ENCODE results near the gene ESPN. TPM values are rescaled to one million over a fixed set of nuclear protein-coding genes. Genes with fewer than 3 reads are reported as not detected.

Gene ESPN
- total RNA-seq, 1 donor from 2014 or later: 6.4 TPM

Small RNAs within 50 kb of the gene (small RNA-seq; reads per million reads assigned to genes)
- not detected for gene MIR4252 (ENCODE audit: low replicate concordance)

Other genes with a start within 250 kb of the ESPN start
- 1.4 TPM for gene CHD5, start 244.5 kb upstream of the ESPN start, total RNA-seq
- gene RPL22, start 225.2 kb upstream of the ESPN start, total RNA-seq: 261 TPM
- 7.6 TPM for gene RNF207, start 218.7 kb upstream of the ESPN start, total RNA-seq
- gene ICMT, start 188.8 kb upstream of the ESPN start, total RNA-seq: 32.3 TPM
- gene HES3, start 180.6 kb upstream of the ESPN start, total RNA-seq: not detected
- 17.4 TPM for gene GPR153, start 163.7 kb upstream of the ESPN start, total RNA-seq
- gene ACOT7, start 31.0 kb upstream of the ESPN start, total RNA-seq: 10.0 TPM
- 5.9 TPM for gene HES2, start 4.9 kb upstream of the ESPN start, total RNA-seq
- gene TNFRSF25, start 41.4 kb downstream of the ESPN start, total RNA-seq: 11.6 TPM
- gene PLEKHG5, start 66.9 kb downstream of the ESPN start, total RNA-seq: 14.3 TPM
- gene NOL9, start 129.7 kb downstream of the ESPN start, total RNA-seq: 16.5 TPM
- gene TAS1R1, start 130.5 kb downstream of the ESPN start, total RNA-seq: 0.59 TPM
- 11.0 TPM for gene ZBTB48, start 155.2 kb downstream of the ESPN start, total RNA-seq
- gene KLHL21, start 178.1 kb downstream of the ESPN start, total RNA-seq: 17.8 TPM
- 19.5 TPM for gene PHF13, start 189.0 kb downstream of the ESPN start, total RNA-seq
- gene THAP3, start 200.1 kb downstream of the ESPN start, total RNA-seq: 22.1 TPM

All from skin of body (tissue), 2 donors.